Measurements from ENCODE around the gene BRD4. TPM values are rescaled to one million over a fixed set of nuclear protein-coding genes. Genes with fewer than 3 reads are reported as not detected.

BRD4 gene
- total RNA-seq, 1 donor, result 25.7 TPM

DNA sequence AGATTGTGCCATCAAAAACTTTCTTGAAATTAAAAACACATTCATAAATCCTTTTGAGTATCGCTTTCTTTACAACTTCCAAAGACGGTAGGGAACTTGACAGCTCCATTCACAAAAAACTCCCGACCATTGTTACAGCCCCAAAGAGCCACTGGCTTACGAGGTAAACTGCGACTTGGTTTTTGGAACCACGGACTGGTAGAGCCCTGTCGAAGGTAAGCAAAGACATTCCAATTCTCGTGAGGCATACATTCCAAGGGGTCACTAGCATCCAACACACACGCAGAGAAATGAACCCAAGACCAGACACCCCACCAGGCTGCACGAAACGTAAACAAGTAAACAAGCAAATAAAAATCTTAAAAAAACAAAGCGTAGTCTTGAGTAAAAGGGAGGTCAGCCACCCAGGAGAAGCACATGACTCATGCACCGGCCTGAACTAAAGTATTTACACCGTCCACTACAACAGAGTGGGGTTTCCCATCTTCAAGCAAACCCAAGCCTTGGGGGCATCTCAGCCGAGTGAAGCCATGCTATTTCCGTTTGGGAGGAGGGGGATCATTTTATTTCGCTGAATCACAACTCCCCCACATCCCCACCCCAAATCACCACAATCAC is 1.4 kb downstream of the BRD4 start:
- Histone ChIP-seq H3K4me1 (ENCODE audit: insufficient read depth, low read length) (peaks cover 29% of the 10 kb centered on the region), H4K20me1 (ENCODE audit: insufficient read depth, low read length) (peaks cover 53% of the 10 kb centered on the region), H3K27me3 (ENCODE audit: insufficient read depth, low read length) (no peaks in the 10 kb centered on the region), H3K79me2 (ENCODE audit: insufficient read depth, low read length) (peaks cover 88% of the 10 kb centered on the region), H3K9me3 (ENCODE audit: low read depth, low read length) (no peaks in the 10 kb centered on the region), H3K4me3 (ENCODE audit: insufficient read depth, low read length) (peak overlapping the region; percentile 98), H3K4me2 (ENCODE audit: insufficient read depth, low read length) (peak overlapping the region; percentile 84), H3K27ac (ENCODE audit: low read depth, low read length) (peak overlapping the region; percentile 82), H2AFZ (ENCODE audit: low read length) (no peak overlapping the region), H3K36me3 (ENCODE audit: insufficient read depth, low read length) (no peaks in the 10 kb centered on the region)
- no peak for TF ChIP-seq CTCF (IDR thresholded peaks at IDR 0.05; ENCODE audit: extremely low read depth, low read depth, low read length)
- DNase-seq (ENCODE audit: insufficient read length, low spot score, missing footprints), result peak; percentile 97

- Histone ChIP-seq H3K4me2 (ENCODE audit: insufficient read depth, low read length) (peak overlapping the region; percentile 30), H3K27ac (ENCODE audit: low read depth, low read length) (peak overlapping the region; percentile 11), H3K4me3 (ENCODE audit: insufficient read depth, low read length) (no peak overlapping the region), H3K4me1 (ENCODE audit: insufficient read depth, low read length) (peaks cover 45% of the 10 kb centered on the region), H3K9me3 (ENCODE audit: low read depth, low read length) (no peaks in the 10 kb centered on the region), H3K36me3 (ENCODE audit: insufficient read depth, low read length) (no peaks in the 10 kb centered on the region), H3K79me2 (ENCODE audit: insufficient read depth, low read length) (peaks cover 94% of the 10 kb centered on the region), H3K27me3 (ENCODE audit: insufficient read depth, low read length) (no peaks in the 10 kb centered on the region), H4K20me1 (ENCODE audit: insufficient read depth, low read length) (peaks cover 78% of the 10 kb centered on the region), H2AFZ (ENCODE audit: low read length) (no peak overlapping the region)
- no peak for DNase-seq (ENCODE audit: insufficient read length, low spot score, missing footprints)
- no peak for TF ChIP-seq CTCF (IDR thresholded peaks at IDR 0.05; ENCODE audit: extremely low read depth, low read depth, low read length)
Observed at GRCh38 chr19:15328312-15328711, 4.0 kb downstream of the BRD4 start.

GRCh38 chr19:15324791-15325519 is 7.4 kb downstream of the BRD4 start:
- H4K20me1 ChIP-seq (ENCODE audit: insufficient read depth, low read length), result peaks cover 88% of the 10 kb centered on the region
- H3K4me1 ChIP-seq (ENCODE audit: insufficient read depth, low read length), result peaks cover 59% of the 10 kb centered on the region
- H3K4me3 ChIP-seq (ENCODE audit: insufficient read depth, low read length), result no peak overlapping the region
- no peak for DNase-seq (ENCODE audit: insufficient read length, low spot score, missing footprints)
- H3K4me2 ChIP-seq (ENCODE audit: insufficient read depth, low read length), result no peak overlapping the region
- no peaks in the 10 kb centered on the region for H3K36me3 ChIP-seq (ENCODE audit: insufficient read depth, low read length)
- no peaks in the 10 kb centered on the region for H3K9me3 ChIP-seq (ENCODE audit: low read depth, low read length)
- no peak overlapping the region for H2AFZ ChIP-seq (ENCODE audit: low read length)
- peaks cover 97% of the 10 kb centered on the region for H3K79me2 ChIP-seq (ENCODE audit: insufficient read depth, low read length)
- no peaks in the 10 kb centered on the region for H3K27me3 ChIP-seq (ENCODE audit: insufficient read depth, low read length)
- no peak for TF ChIP-seq CTCF (IDR thresholded peaks at IDR 0.05; ENCODE audit: extremely low read depth, low read depth, low read length)
- peak overlapping the region; percentile 55 for H3K27ac ChIP-seq (ENCODE audit: low read depth, low read length)

DNA sequence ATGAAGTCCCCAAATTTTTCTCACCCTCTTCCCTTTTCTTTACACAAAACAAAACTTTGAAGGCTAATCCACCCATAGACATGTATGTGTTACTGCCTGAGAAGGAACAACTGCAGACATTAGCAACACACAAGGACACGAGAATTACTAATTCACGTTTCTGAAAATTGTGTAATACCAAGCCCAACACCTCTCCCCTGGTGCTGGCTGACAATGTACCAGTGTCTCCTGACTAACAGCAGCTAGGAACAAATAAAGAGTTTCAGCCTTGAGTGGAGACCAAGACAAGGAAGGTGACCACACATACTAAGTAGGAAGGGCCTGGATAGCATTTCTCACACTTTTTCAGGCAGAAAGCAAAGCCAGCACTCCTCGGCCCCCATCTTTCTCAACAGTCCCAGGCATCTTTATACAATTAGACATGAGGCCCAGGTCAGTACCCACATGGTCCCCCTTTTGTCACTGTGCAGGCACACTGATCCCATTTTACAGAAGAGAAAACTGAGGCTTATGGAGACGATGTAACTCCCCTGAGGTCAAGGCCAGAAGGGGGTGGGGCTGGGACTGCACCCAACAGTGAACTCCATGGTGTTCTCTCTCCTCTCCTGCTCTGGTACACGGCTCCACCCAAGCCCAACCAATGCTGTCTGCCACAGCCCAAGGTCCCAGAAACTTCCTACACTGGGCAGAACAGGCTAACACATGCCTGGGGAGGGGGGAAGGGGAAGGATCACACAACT is 8.7 kb downstream of the BRD4 start:
- no peak for TF ChIP-seq CTCF (IDR thresholded peaks at IDR 0.05; ENCODE audit: extremely low read depth, low read depth, low read length)
- Histone ChIP-seq H3K27ac (ENCODE audit: low read depth, low read length) (peak overlapping the region; percentile 55), H3K4me2 (ENCODE audit: insufficient read depth, low read length) (no peak overlapping the region), H2AFZ (ENCODE audit: low read length) (no peak overlapping the region), H3K4me3 (ENCODE audit: insufficient read depth, low read length) (no peak overlapping the region), H3K27me3 (ENCODE audit: insufficient read depth, low read length) (no peaks in the 10 kb centered on the region), H3K36me3 (ENCODE audit: insufficient read depth, low read length) (no peaks in the 10 kb centered on the region), H4K20me1 (ENCODE audit: insufficient read depth, low read length) (peaks cover 89% of the 10 kb centered on the region), H3K4me1 (ENCODE audit: insufficient read depth, low read length) (peaks cover 68% of the 10 kb centered on the region), H3K9me3 (ENCODE audit: low read depth, low read length) (no peaks in the 10 kb centered on the region), H3K79me2 (ENCODE audit: insufficient read depth, low read length) (peaks cover 97% of the 10 kb centered on the region)
- no peak for DNase-seq (ENCODE audit: insufficient read length, low spot score, missing footprints)

Measured in osteoblast (primary cell).